Stimulated activated CD4-positive, alpha-beta T cell treated with anti-CD3 and anti-CD28 coated beads, Interleukin-12 subunit alpha, Interleukin-12 subunit beta, amount 100 ng/mL, for 24 hours (primary cell): ENCODE measurements around the gene SLC39A10.

Experiments
- DNase-seq, 2 experiments: peaks; one replicate each; pipeline ENCODE4 v3.0.0-alpha.2; 2020; ENCODE audit warnings: low read depth in 2 of 2

SLC39A10 gene

GRCh38 chr2:195730912-195731311 is 73.9 kb downstream of the SLC39A10 start:
- no peak for DNase-seq

- no peak for DNase-seq
Measured at GRCh38 chr2:195732574-195732973, 75.5 kb downstream of the SLC39A10 start.

GRCh38 chr2:195733831-195734230 is 76.8 kb downstream of the SLC39A10 start:
- DNase-seq, result no peak

GRCh38 chr2:195734395-195734794 is 77.4 kb downstream of the SLC39A10 start:
- no peak for DNase-seq

DNA sequence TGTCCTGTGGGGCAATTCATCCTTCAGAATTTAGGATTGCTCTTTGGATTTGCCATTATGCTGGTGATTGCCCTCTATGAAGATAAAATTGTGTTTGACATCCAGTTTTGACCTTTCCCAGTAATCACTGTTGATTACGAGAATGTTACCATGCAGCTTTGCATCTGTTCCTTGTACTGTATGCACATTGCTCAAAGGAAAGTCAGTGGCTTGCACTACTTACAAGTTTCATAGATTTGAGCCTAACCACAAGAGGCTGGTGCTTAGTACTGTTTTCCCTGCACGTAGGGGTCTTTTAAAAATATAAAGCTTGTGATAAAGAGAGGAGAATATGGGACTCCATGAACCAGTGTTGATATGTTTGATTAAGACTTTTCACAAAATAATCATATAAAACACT is 77.9 kb downstream of the SLC39A10 start:
- no peak for DNase-seq

GRCh38 chr2:195735347-195735746 is 78.3 kb downstream of the SLC39A10 start:
- DNase-seq, result no peak

- DNase-seq, result no peak
Measured at GRCh38 chr2:195737511-195738325, 80.7 kb downstream of the SLC39A10 start.

DNA sequence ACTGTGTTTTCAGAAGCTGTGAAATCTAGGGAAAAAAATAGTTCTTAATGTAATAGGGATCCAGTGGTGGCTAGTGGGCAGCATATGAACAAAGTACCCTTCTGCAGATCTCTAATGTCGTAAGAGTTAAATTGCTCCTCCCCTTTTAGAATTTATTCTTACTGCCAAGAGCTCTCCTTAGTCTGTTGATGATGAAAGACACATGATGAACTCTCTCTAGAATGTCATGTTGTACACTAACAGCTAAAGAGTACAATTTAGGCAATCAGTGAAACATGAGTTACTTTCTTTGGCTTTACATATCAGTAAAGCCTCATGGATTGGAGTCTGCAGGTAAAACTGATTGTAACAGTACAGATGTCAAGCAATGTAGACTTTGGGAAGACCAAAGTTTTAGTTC is 84.2 kb downstream of the SLC39A10 start:
- DNase-seq, result no peak

GRCh38 chr2:195756218-195756942 is 99.4 kb downstream of the SLC39A10 start:
- no peak for DNase-seq

GRCh38 chr2:195758846-195759245 is 101.8 kb downstream of the SLC39A10 start:
- no peak for DNase-seq

DNA sequence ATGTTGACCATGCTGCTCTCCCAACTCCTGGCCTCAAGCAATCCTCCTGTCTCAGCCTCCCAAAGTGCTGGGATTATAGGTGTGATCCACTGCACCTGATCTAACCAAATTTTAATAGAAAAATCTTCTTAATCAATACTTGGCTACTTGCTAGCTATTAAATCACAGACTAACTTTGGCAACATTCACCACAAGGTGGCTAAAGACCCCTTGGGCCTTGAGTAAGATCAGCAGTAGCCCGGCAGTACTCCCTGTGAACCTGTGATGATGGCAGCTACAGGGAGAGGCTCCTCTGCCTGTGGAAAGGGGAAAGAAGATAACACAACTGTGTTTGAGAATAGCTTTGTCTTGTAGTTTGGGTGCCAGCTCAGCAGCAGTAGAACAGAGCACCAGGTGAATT is 102.9 kb downstream of the SLC39A10 start:
- no peak for DNase-seq

DNA sequence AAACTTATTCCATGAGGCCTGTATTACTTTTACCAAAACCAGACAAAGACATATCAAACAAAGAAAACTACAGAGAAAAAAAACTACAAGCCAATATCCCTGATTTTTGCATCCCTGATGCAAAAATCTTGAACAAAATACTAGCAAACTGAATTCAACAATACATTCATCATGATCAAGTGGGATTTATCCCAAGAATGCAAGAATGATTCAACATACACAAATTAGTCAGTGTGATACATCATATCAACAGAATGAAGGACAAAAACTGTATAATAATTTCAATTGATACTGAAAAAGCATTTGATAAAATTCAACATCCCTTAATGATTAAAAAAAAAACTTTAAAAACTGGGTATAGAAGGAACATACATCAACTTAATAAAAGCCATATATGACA is 106.8 kb downstream of the SLC39A10 start:
- DNase-seq, result no peak

GRCh38 chr2:195766691-195767090 is 109.7 kb downstream of the SLC39A10 start:
- DNase-seq, result no peak

DNA sequence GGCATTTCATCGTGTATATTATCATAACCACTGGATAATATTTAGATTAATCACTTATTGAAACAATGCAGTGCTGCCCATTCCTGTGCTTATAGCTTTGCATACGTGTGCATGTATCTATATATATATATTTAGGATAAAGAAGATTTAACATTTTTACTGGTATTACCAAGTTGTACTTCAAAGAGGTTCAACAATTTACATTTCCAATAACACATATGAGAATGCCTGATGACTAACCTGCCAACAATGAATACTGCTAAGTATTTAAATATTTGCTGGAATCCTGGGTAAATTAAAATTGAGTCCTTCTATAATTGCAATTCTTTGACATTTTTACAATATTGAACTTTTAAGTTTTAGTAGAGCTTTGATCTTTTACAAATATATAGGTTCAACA is 111.4 kb downstream of the SLC39A10 start:
- DNase-seq, result no peak

DNA sequence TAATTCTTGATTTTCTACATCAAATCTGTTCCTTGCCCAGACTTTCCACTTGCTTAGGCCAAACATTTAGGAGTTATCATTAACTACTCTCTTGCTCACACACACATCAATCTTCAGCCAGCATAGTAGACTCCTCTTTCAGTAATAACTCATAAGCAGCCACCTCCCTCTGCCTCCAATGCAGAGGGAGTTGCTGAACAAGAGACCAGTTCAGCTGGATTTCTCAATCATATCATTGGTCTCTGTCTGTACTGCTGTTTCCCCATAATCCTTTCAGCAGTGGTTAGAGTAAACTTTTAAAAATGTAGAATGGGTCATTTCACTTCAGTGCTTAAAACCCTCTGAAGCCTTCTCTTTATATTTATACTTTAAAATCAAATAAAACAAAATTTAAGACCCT is 112.9 kb downstream of the SLC39A10 start:
- no peak for DNase-seq

DNA sequence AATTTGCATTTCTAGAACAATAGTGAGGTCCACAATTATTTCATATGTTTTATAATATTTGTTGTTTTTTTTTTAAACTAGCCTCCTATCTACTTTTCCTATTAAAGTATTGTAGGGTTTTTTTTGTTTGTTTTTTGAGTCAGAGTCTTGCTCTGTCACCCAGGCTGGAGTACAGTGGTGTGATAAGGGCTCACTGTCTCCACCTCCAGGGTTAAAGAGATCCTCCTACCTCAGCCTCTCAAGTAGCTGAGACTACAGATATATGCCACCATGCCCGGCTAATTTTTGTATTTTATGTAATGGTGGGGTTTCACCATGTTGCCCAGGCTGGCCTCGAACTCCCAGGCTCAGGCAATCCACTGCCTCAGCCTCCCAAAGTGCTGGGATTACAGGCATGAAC is 122.5 kb downstream of the SLC39A10 start:
- DNase-seq, result no peak

DNA sequence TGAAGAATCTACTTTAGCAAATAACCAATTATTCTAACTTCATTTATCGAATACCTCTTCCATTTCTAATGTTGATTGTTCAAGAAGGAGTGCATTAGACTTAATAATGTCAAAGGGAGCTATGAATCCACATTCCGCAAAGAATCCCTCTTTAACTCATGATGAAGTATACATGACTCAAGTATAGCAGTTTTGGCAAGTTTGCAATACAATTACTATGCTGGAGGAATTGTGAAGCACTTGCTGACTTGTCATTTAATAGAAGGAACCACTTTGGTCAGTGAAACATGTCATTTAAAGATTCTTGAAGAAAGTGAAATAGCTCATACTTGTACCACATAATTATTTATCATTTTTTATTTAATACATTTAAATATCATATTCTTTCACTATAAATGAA is 125.1 kb downstream of the SLC39A10 start:
- no peak for DNase-seq
